ENCODE measurements around the gene RNASE7.
"Not testable (repeated sequence)": the region's sequence is repeated elsewhere in the genome, so short reads cannot be mapped to it uniquely, and the experiment has no call there.

Gene RNASE7

GRCh38 chr14:20998674-20999366, 43.3 kb upstream of the RNASE7 start, which contains the start of gene SLC39A2:
SLC39A2 (plus strand) TSS chr14:20999293; CDS start chr14:20999447, 154 bp downstream.
- DNase-seq (ENCODE audit: extremely low read depth, insufficient read length), result no peak
- TF ChIP-seq CTCF (IDR thresholded peaks at IDR 0.05; ENCODE audit: insufficient read depth, low read length, poor library complexity, severe bottlenecking), result no peak
- no peak within 1 kb of the TSS for H3K4me3 ChIP-seq (replicated peaks; ENCODE audit: low read depth, low read length)
- no peaks in the 10 kb centered on the region for H3K27me3 ChIP-seq (replicated peaks; ENCODE audit: control insufficient read depth, insufficient read depth, low read length)
- H3K36me3 ChIP-seq (ENCODE audit: control insufficient read depth, insufficient read depth, low read length), result peaks cover 15% of the 10 kb centered on the region

- peaks cover 9% of the 10 kb centered on the region for H3K36me3 ChIP-seq (ENCODE audit: control insufficient read depth, insufficient read depth, low read length)
- TF ChIP-seq CTCF (IDR thresholded peaks at IDR 0.05; ENCODE audit: insufficient read depth, low read length, poor library complexity, severe bottlenecking), result no peak
- H3K4me3 ChIP-seq (replicated peaks; ENCODE audit: low read depth, low read length), result no peak overlapping the region
- H3K27me3 ChIP-seq (replicated peaks; ENCODE audit: control insufficient read depth, insufficient read depth, low read length), result no peaks in the 10 kb centered on the region
- no peak for DNase-seq (ENCODE audit: extremely low read depth, insufficient read length)
Observed at GRCh38 chr14:20999591-20999990, 42.6 kb upstream of the RNASE7 start.

- TF ChIP-seq CTCF (IDR thresholded peaks at IDR 0.05; ENCODE audit: insufficient read depth, low read length, poor library complexity, severe bottlenecking), result no peak
- no peak for DNase-seq (ENCODE audit: extremely low read depth, insufficient read length)
- no peaks in the 10 kb centered on the region for H3K27me3 ChIP-seq (replicated peaks; ENCODE audit: control insufficient read depth, insufficient read depth, low read length)
- no peak overlapping the region for H3K4me3 ChIP-seq (replicated peaks; ENCODE audit: low read depth, low read length)
- H3K36me3 ChIP-seq (ENCODE audit: control insufficient read depth, insufficient read depth, low read length), result peaks cover 3% of the 10 kb centered on the region
Observed at GRCh38 chr14:21001218-21001617, 40.9 kb upstream of the RNASE7 start.

- DNase-seq (ENCODE audit: extremely low read depth, insufficient read length), result no peak
- no peak for TF ChIP-seq CTCF (IDR thresholded peaks at IDR 0.05; ENCODE audit: insufficient read depth, low read length, poor library complexity, severe bottlenecking)
- no peaks in the 10 kb centered on the region for H3K36me3 ChIP-seq (ENCODE audit: control insufficient read depth, insufficient read depth, low read length)
- no peaks in the 10 kb centered on the region for H3K27me3 ChIP-seq (replicated peaks; ENCODE audit: control insufficient read depth, insufficient read depth, low read length)
- H3K4me3 ChIP-seq (replicated peaks; ENCODE audit: low read depth, low read length), result no peak overlapping the region
Observed at GRCh38 chr14:21003788-21004346, 38.3 kb upstream of the RNASE7 start.

- not testable (repeated sequence) for H3K4me3 ChIP-seq (replicated peaks; ENCODE audit: low read depth, low read length); H3K36me3 ChIP-seq (ENCODE audit: control insufficient read depth, insufficient read depth, low read length); DNase-seq (ENCODE audit: extremely low read depth, insufficient read length); H3K27me3 ChIP-seq (replicated peaks; ENCODE audit: control insufficient read depth, insufficient read depth, low read length)
Observed at GRCh38 chr14:21009721-21010120, 32.4 kb upstream of the RNASE7 start.

GRCh38 chr14:21011136-21011535, 31.0 kb upstream of the RNASE7 start:
- TF ChIP-seq CTCF (IDR thresholded peaks at IDR 0.05; ENCODE audit: insufficient read depth, low read length, poor library complexity, severe bottlenecking), result no peak
- Histone ChIP-seq H3K4me3 (replicated peaks; ENCODE audit: low read depth, low read length) (no peak overlapping the region), H3K27me3 (replicated peaks; ENCODE audit: control insufficient read depth, insufficient read depth, low read length) (no peaks in the 10 kb centered on the region; the same call in 1 of the 2 replicates), H3K36me3 (ENCODE audit: control insufficient read depth, insufficient read depth, low read length) (no peaks in the 10 kb centered on the region)
- no peak for DNase-seq (ENCODE audit: extremely low read depth, insufficient read length)

All from GM06990 (cell line).